Measurements from ENCODE around the gene NUDT17.

GRCh38 chr1:145823565-145824498 is 21.6 kb upstream of the NUDT17 start, which contains the start of the genes POLR3C and RNF115:
- TF ChIP-seq CTCF (conservative IDR thresholded peaks at IDR 0.05; ENCODE audit: low read length) = no peak
- TF ChIP-seq EZH2phosphoT487 (IDR thresholded peaks at IDR 0.05; ENCODE audit: borderline replicate concordance) = no peak
